ENCODE results near the gene RPTOR.
"Not testable (repeated sequence)": the region's sequence is repeated elsewhere in the genome, so short reads cannot be mapped to it uniquely, and the experiment has no call there.

Gene RPTOR

DNA sequence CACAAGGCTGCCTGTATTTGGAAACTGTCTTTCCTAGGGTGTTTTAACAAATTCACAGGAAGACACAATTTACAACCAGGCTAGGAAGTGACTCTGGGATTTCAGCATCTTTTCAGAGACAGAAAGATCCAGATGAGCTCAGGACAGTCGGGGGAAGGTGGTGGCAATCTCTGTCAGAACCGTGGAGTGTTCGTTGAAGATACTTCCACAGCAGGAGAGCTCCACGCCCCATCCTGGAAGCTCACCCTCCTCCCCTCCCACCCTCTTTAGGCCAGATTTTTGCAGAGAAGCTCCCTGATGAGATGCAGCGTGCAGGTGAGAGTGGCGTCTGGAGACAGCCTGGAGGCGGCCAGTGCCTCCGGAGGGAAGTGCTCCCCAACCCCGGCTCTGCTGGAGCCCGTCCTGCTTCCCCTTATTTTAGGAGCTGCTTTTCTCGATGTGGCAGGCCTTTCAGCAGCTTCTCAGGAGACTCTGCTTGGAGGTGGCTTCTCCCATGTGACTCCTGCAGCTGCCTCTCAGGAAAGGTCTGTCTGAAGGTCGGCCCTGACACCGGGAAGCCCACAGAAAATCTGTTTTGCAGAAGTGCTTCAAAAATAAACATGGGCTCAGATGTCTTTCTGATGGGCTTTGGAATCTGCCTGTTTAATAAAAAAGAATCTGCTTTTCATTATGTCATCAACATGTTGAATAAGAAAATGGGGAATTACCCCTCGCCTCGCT lies 260.6 kb downstream of the RPTOR start:
- no peak for DNase-seq

DNA sequence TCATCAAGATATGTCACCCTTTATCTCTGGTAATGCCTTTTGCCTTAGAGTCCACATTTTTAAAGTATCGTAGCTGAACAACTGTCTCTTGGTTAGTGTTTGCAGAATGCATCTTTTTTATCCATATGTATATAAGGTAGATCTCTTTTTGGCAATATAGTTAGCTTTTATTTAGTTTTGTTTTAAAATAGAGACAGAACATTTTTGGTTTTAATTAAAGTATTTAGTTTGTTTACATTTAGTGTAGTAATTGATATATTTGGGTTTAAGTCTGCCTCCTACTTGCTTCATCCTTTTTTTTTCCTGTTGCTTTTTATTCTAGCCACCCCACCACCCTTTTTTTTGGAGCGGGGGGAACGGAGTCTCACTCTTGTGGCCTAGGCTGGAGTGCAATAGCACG lies 262.4 kb downstream of the RPTOR start:
- no peak for DNase-seq

DNA sequence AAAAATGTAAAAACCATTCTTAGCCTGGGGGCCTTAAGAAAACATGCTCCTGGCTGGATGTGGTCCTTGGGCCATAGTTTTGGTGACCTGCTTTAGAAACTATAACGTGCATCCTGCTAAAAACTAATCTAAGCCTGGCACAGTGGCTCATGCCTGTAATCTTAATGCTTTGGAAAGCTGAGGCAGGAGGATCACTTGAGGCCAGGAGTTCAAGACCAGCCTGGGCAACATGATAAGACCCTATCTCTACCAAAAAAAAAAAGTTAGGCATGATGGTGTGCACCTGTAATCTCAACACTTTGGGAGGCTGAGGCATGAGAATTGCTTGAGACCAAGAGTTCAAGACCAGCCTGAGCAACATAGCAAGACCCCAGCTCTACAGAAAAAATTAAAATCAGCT lies 263.2 kb downstream of the RPTOR start:
- no peak for DNase-seq

DNA sequence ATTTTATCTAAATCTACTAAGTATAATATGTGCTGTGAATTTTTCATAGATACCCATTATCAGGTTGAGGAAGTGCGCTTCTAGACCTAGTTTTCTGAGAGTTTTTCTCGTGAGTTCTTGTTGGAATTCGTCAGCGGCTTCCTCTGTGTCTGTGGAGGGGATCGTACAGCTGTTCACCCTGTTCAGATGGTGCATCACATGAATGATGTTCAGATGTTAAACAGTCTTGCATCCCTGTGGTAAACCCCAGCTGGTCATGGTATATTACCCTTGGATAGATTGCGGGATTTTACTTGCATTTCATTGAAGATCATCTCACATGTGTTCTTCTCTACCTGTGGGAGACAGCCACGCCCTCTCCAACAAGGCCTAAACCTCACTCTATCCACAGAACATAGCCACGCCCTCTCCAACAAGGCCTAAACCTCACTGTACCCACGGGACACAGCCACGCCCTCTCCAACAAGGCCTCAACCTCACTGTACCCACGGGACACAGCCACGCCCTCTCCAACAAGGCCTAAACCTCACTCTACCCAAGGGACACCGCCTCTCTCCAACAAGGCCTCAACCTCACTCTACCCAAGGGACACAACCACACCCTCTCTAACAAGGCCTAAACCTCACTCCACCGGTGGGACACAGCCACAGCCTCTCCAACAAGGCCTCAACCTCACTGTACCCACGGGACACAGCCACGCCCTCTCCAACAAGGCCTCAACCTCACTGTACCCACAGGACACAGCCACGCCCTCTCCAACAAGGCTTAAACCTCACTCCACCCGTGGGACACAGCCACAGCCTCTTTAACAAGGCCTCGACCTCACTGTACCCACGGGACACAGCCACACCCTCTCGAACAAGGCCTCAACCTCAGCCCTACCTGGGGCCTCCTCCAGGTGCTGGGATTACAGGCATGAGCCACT lies 266.8 kb downstream of the RPTOR start:
- DNase-seq, result no peak

DNA sequence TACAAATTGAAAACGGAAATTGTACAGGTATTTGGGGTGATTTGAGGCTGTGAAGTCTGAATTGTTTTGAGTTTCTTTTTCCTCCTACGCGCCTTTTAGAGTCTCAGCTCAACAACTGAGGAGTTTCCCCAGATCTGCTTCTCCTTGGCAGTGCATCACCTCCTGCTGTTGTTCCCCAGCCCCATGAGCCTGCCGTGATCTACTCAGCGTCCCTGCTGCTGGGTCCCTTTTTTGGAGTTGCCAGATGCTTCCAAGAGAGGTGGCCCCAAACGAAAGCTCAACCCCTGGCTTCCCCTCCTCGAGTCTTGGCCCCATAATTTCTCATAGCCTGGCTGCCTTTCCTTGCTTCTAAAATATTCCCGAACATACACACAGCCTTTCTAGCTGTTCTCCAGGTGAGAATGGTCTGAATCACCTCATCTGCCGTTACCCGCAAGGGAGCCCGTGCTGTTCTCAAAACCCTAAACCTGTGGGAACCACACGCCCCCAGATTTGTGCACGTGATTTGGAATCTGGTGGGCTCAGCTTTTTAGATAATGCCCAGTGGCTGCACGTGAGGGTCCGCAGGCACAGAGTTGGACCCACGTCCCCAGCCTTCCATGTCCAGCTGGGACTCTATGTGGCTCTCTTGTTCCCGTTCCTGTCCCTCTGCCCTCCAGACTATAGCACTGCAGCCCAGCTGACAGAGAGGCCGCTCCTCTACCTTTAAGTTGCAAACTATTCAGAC lies 267.9 kb downstream of the RPTOR start:
- peak; percentile 44 for DNase-seq

DNA sequence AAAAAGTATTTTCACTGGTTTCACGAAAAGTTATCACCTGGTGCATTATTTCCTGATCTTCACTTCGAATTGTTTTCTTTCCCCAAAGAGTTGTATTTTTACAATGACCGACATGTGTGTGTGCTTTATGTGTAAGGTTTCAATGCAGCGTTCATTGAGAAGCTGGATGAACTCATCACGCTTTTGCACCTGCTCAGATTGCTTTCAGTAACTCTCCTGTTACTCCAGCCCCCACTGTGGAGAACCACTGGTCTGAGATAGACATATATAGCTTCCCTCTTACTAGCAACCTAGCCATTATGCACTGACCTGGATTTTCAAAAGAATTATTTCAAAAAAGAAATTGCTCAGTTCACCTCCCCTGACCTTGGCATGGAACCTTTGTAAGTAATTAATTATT lies 268.7 kb downstream of the RPTOR start:
- no peak for DNase-seq

DNA sequence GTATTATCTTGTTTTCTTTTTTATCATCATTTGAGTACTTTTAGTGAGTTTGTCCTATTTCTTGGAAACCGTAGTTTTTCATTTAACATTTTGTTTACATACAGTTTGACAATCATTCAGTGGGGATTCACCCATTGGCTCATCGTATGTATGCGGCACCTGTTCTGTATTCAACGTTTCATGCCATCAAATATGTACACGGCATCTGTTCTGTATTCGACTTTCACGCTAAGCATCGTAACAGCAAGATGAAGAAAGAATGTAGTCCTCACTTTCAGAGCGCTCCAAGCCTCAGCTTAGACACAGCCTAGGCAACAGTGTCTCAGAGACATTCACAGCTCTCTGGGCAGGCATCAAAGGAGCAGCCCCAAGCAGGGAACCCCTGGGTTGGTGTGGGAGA lies 269.9 kb downstream of the RPTOR start:
- no peak for DNase-seq

DNA sequence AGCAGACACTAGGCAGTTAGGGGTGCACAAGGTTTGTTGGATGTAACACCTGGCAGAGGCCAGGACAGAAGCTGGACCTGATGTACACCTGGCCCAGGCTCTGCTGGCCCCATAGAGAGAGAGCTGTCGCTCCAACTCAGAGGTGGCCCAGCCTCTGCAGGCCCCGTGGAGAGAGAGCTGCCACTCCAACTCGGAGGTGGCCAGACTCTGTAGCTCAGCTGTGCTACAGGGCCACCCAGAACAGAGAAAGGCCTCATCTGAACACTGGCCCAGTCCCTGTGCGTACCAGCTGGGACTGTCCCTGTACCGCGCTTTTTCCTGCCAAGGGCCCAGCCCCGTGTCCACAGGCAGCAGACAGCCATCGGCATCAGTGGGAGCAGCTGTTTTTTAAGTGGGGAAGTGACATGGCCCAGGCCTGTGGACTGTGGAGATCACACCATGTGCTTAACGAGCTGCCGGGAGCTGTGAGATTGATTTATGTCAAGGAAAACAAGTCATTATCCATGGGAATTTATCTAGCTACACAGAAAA lies 270.6 kb downstream of the RPTOR start:
- DNase-seq, result no peak

DNA sequence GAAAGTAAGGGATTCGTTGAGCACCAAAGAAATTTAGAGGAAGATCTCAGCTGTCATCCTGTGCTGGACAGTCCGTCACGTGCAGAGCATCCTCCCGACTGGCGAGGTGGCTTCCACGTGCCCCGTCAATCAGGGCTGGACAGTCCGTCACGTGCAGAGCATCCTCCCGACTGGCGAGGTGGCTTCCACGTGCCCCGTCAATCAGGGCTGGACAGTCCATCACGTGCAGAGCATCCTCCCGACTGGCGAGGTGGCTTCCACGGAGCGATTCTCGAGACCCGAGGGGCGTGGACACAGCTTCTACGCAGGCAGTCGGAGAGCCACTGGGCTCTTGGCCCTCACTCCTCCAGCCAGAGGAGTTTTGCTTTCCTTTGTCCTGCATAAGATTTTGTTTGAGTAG lies 271.1 kb downstream of the RPTOR start:
- not testable (repeated sequence) for DNase-seq

DNA sequence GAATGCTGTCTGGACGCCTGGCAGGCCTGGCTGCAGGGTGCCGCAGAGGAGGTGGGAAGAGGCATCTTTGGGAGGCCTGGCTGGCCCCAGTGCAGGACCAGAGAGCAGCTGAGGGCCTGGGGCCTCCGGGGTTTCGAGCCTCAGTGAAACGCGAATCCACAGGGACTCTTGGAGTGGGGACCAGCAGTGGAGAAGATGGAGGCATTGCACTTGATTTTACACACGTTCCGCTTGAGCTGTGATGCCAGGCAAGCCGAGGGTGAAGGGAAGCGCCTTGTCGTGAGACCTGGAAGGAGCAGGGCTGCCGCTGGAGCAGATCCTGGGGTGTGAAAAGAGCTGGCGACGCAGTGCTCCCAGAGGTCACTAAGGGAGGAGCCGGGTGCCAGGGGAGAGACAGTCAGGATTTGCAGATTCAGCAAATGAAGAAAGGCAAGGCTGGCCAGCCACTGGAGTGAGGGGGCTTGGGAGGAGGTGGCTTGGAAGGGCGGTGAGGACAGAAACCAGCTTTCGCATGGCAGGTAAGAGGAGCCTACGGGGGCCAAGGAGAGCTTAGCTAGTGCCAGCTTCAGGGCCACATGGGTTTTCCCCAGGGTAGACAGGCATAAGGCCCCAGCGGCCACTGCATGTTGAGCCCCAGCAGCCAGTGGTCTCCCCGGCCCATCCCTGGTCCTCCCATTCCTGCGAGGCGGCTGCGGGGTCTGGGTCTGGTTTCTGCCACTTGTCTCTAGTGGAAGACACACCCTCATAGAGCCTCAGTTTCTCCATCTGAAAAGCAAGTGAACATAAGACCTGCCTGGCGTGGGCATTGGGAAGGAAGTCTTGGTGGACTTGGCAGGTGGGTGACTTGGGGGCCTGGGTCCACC lies 271.8 kb downstream of the RPTOR start:
- DNase-seq, result no peak

DNA sequence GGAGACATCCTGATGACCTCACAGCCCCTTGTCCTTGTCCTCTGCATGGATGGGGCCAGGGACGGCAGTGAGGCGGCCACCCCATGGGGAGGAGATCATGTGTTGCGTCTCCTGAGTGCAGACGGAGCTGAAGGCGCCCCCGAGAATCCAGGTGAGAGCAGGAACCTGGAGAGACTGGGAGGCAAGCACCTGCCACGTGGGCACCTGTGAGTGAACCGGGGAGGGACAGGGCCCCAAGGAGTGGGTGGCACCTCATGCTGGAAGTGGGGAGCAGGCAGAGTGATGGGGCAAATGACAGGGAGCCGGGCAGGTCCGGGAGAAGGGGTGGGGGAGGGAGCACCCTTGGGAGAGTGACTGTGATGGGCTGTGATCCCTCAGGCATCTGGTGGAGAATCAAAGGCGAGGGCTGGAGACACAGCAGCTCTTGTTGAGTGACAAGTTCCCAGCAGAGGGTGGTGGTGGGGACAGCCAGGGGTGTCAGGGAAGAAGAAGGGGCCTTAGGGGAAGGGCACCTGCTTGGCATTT lies 272.7 kb downstream of the RPTOR start:
- no peak for DNase-seq

DNA sequence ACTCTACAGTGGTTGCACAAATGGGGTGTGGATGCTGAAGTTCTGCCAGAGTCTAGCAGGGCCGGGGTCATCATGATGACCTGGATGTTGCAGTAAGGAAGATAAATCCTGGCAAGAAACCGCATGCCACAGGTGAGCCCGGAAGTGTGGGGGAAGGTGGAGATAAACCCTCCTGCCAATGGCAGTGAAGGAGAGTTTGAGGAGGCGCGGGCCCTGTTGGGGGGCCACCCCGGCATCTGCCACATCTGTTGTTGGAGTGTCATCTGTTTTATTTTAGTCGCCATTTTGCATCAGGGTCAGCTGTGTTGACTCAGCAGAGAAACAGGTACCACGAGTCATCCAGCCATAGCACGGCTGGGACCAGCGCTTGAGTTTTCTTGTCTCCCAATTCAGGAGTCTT lies 273.2 kb downstream of the RPTOR start:
- DNase-seq, result no peak

DNA sequence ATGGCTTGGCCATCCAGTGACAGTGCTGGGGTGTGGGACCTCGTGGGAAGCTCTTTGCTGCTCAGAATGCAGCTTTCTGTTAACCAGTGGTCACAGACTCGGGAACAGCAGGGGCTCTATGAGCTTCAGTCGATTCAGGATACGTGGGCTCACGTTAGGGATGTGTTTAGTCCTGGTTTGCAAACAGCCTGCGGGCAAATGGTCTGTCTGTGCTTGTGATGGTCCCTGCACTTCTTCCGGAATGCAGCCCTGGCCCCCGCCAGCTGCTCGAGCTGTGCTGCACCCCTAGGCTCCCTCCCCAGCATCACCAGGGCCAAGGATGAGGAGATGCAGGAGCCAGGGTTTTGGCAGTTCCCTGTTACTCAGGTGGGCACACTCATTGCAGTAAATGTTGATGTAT lies 274.2 kb downstream of the RPTOR start:
- DNase-seq, result no peak

DNA sequence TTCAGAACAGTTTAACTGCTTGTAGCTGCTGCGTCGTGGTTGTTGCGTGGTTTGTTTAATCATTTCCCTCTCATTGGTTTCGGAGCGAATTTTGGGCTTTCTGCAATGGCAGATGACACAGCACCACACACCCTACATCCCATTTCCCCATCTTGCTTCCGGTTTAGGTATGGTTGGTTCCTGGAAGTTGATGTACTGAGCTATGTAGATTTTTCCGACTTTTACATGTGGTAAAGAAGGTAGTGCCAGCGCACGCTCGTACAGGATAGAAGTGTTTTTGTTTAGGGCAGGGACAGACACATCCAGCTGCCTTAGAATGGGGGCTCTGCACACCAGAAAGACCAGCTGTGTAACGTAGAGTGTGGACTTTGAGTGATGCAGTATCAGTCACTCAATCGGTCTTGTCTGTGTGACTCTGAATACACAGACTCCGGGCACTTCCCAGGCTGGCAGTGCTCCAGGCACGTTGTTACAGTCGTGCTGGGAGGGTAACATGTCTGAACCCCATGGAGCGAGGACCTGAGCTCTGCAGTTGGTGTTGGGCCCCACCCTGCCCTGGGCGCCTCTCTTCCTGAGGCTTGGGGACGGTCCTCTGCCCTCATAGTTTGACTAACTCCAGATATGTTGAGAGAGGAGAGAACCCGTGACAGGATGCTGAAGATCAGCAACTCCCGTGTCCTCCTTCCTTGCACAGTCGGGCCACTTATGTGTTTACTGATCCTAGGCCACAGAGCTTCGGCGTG lies 275.0 kb downstream of the RPTOR start:
- DNase-seq, result no peak

DNA sequence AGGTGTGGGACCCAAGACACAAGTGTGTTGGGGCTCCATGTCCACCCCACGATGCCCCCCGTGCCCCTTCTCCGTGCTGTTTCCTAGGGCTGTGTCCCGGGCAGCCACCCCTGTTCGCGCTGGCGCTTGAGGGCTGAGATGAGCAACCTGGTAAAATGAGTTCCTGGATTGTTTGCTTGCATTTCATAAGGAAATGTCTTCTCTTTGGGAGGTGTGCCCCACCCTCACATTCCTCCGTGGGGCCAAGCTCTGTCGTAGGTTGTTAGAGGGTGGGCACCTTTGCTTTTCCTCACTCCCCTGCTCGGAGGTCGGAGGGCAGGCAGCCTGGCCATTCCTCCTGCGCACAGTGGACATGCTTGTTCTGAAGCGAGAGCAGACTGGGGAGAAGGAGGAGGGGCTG lies 275.7 kb downstream of the RPTOR start:
- DNase-seq, result no peak

DNA sequence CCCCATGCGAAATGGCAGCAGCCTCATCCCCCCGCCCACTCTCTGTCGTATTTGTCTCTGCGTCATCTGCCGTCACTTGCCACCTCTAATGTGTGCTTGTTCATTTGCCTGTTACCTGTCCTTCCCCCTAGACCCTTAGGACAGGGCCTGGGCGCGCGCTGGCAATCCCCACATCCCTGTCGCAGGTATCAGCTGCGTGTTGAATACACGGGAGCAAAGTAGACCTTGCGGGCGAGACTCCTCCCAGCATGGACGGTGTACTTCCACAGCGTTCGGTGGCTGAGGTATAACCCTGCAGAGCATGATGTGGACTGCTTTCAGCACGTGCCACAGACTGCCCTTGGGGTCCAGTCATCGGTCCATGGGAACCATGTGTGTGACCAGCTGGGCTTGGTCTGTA lies 276.9 kb downstream of the RPTOR start:
- no peak for DNase-seq

DNA sequence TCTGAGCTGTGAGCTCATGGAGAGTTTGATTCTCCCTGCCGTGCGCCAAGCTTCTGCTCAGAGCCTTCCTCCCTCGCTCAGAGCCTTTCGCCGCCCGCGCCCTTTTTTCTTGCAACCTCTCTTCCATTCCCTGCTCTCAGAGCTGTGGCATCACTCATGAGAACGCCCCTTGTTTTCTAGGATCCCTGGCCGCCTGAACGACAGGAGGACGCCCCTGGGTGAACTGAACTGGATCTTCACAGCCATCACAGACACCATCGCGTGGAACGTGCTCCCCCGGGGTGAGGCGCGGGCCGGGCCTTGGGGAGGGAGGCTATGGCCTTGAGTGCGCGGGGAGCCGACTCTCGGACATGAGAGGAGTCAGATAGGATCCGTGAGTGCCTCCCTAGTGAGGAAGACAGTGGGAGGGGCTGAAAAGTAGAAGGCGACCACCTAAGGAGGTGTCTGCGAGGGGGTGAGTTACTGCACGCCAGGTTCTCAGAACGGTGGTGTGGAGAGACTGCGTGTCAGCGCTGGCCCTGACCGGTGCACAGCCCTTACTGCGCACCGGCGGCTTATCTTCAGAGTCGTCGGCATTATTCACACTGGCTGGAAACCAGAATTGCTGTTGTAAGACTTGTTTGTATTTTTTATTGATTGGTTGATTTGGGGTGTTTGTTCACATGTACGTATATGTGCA lies 277.5 kb downstream of the RPTOR start:
- DNase-seq, result no peak

DNA sequence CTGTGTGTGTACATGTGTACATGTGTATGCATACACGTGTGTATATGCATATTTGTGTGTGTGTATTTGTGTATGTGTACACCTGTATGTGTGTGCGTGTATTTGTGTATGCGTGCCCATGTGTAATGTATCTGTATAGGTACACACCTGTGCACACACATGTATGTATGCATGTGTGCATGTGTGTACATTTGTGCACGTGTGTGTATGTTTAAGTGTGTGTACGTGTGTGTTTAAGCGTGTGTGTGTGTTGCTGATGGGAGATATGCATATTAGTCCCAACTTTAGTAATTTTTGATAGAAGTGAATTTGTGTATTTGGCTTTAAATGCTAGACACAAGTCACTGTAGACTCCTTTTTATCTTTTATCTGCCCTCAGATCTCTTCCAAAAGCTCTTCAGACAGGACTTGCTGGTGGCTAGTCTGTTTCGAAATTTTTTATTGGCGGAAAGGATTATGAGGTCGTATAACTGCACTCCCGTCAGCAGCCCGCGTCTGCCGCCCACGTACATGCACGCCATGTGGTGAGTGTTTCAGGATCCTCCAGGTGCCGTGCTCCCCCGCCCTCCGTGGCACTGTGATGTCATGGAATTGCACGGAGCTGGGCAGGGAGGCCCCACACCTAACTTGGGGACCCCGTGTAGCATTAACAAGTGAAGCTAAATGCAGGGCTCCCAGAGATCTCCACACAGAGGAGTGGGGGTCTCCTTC lies 278.2 kb downstream of the RPTOR start:
- no peak for DNase-seq

DNA sequence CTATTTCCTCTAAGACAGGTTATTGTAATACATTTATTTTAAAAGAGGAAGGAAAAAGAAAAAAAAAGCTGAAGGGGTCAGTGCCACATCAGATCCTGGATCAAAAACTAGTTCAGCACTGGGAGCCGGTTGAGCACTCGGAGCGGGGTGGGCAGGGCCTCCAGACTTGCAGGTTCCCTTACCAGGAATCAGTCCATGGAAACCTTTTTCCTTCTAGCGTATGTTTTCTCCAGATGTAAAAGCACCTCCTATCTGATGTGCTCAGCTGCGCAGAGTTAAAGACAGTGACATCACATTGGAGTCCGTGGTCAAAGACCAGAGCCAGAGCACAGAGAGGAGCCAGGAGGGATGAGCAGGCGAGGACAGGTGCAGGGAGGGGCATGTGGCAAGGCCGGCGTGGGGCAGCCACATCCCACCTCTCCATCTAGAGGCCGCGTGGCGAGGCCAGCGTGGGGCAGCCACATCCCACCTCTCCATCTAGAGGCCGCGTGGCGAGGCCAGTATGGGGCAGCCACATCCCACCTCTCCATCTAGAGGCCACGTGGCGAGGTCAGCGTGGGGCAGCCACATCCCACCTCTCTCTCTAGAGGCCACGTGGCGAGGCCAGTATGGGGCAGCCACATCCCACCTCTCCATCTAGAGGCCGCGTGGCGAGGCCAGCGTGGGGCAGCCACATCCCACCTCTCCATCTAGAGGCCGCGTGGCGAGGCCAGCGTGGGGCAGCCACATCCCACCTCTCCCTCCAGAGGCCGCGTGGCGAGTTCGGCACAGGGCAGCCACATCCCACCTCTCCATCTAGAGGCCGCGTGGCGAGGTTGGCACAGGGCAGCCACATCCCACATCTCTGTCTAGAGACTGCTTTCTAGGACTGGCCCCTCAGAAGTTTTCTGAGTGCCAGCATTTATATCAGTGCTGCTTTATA lies 280.2 kb downstream of the RPTOR start:
- DNase-seq, result no peak

Data from stimulated activated CD4-positive, alpha-beta T cell treated with anti-CD3 and anti-CD28 coated beads, Interleukin-4, amount 100 ng/mL, for 1 hour (primary cell).